K562 (cell line): ENCODE measurements around the gene BCAS3. TPM values are rescaled to one million over a fixed set of nuclear protein-coding genes. Genes with fewer than 3 reads are reported as not detected.

Experiments used
- ATAC-seq: fragments of 200-7000 bp; cut with Tn5 transposase; 3 replicates; pipeline ENCODE4 v1.9.1; 2020; ENCODE audit warnings: moderate library complexity
- BruUV-seq: library from RNA; stranded (reverse); fragments of 400-500 nt; replicated peaks from 2 replicates; lab custom pipeline; 2021; lab: Mats Ljungman, UMichigan
- CTCF ChIA-PET: fragments of 300-600 bp; formaldehyde crosslinking; extraction: SDS; loops from one replicate; lab custom pipeline; 2021; ENCODE audit warnings: low intra/inter-chr PET ratio; lab: Yijun Ruan, JAX
- POLR2A ChIA-PET: fragments of 300-600, 350-650 bp; sonication (Branson Sonifier 250); formaldehyde crosslinking; extraction: SDS; loops from one replicate; lab custom pipeline; 2021; ENCODE audit warnings: antibody characterized with exemption, inconsistent platforms; lab: Yijun Ruan, JAX
- DNase-seq, 4 experiments: peaks; one replicate each; pipeline versions ENCODE4 v3.0.0 to v3.0.0-alpha.2; 2011 to 2018; ENCODE audit warnings: low spot score in 3 of 4, mixed read lengths in 3 of 4; ENCODE audit errors: extremely low read depth in 1 of 4
- FAIRE-seq: peaks from 2 replicates; lab custom pipeline; 2011; peaks lifted over from hg19 to GRCh38; lab: Jason Lieb, UNC
- H2AFZ ChIP-seq: 2 replicates; pipeline ENCODE4 v1.6.0; 2011; ENCODE audit warnings: low read depth, low read length, control low read depth, inconsistent platforms
- H3K27ac ChIP-seq: fragments of 200-600 bp; 3 replicates; pipeline ENCODE4 v1.8.0; 2011; ENCODE audit warnings: low read depth, mild to moderate bottlenecking, control low read depth, inconsistent platforms, low read length, moderate library complexity, mixed read lengths; ENCODE audit errors: extremely low read depth
- H3K27me3 ChIP-seq, 2 experiments: fragments of 300-600 bp in 1 of 2; 2 replicates in 1 of 2; 3 replicates in 1 of 2; pipeline versions ENCODE4 v1.6.0 to v1.8.0; 2011; ENCODE audit warnings: inconsistent platforms in 2 of 2, low read length in 2 of 2, mild to moderate bottlenecking in 1 of 2, mixed read lengths in 1 of 2, moderate library complexity in 1 of 2; ENCODE audit not compliant: control insufficient read depth in 2 of 2, insufficient read depth in 2 of 2
- H3K36me3 ChIP-seq: fragments of 300-600 bp; 3 replicates; pipeline ENCODE4 v1.8.0; 2011; ENCODE audit warnings: mild to moderate bottlenecking, low read length, inconsistent platforms; ENCODE audit not compliant: control insufficient read depth, insufficient read depth
- H3K4me1 ChIP-seq, 2 experiments: fragments of 200-600 bp in 1 of 2; replicated peaks in 1 of 2; 2 replicates in 1 of 2; 3 replicates in 1 of 2; pipeline versions ENCODE4 v1.5.1 to v1.8.0; 2011; ENCODE audit warnings: inconsistent platforms in 2 of 2, low read length in 2 of 2, mild to moderate bottlenecking in 1 of 2, mixed read lengths in 1 of 2, moderate library complexity in 1 of 2; ENCODE audit not compliant: control insufficient read depth in 2 of 2, insufficient read depth in 2 of 2
- H3K4me2 ChIP-seq: 2 replicates; pipeline ENCODE4 v1.6.1; 2011; ENCODE audit warnings: low read length, control low read depth, inconsistent platforms, mixed read lengths; ENCODE audit not compliant: insufficient read depth
- H3K4me3 ChIP-seq: fragments of 200-600 bp; sonication (generic), shearing (Covaris generic); 2 replicates; pipeline ENCODE4 v1.5.1; 2016; ENCODE audit warnings: control low read depth, inconsistent platforms
- H3K79me2 ChIP-seq: fragments of 200-600 bp; 3 replicates; pipeline ENCODE4 v1.8.0; 2011; ENCODE audit warnings: low read length, inconsistent platforms; ENCODE audit not compliant: control insufficient read depth, insufficient read depth
- H3K9ac ChIP-seq, 2 experiments: 2 replicates each; pipeline versions ENCODE4 v1.6.0 to v1.6.1; 2011; ENCODE audit warnings: low read depth in 2 of 2, low read length in 2 of 2, control low read depth in 1 of 2, inconsistent platforms in 1 of 2, mild to moderate bottlenecking in 1 of 2, mixed read lengths in 1 of 2; ENCODE audit not compliant: insufficient read depth in 1 of 2
- H3K9me1 ChIP-seq: one replicate; pipeline ENCODE4 v1.6.0; 2011; ENCODE audit warnings: inconsistent platforms, mild to moderate bottlenecking, low read length, moderate library complexity; ENCODE audit not compliant: control insufficient read depth, insufficient read depth
- H3K9me3 ChIP-seq: replicated peaks from 2 replicates; pipeline ENCODE4 v1.5.1; 2011; ENCODE audit warnings: low read depth, low read length, inconsistent platforms; ENCODE audit not compliant: control insufficient read depth, insufficient read depth
- H4K20me1 ChIP-seq: replicated peaks from 2 replicates; pipeline ENCODE4 v1.6.1; 2011; ENCODE audit warnings: low read length, inconsistent platforms, mixed read lengths; ENCODE audit not compliant: control insufficient read depth, insufficient read depth
- HNRNPUL1 ChIP-seq: fragments of 200-400 bp; formaldehyde crosslinking; IDR thresholded peaks from 2 replicates; pipeline ENCODE4 v1.6.1; 2017; ENCODE audit warnings: low read length
- KAT8 ChIP-seq: fragments of 450-650 bp; IDR thresholded peaks from 2 replicates; pipeline ENCODE4 v1.6.1; 2016; ENCODE audit warnings: low read depth, mild to moderate bottlenecking
- MBD2 ChIP-seq: sonication (generic); IDR thresholded peaks from 2 replicates; pipeline ENCODE4 v1.6.1; 2016; ENCODE audit warnings: low read depth, borderline replicate concordance
- MEF2A ChIP-seq: IDR thresholded peaks from 2 replicates; pipeline ENCODE4 v1.6.1; 2011; ENCODE audit warnings: low read depth, mild to moderate bottlenecking, low read length, moderate library complexity; ENCODE audit not compliant: control insufficient read depth
- MEF2D ChIP-seq: conservative IDR thresholded peaks from 2 replicates; pipeline ENCODE4 v1.6.1; 2016; ENCODE audit warnings: low read depth, missing genetic modification characterization, missing compliant biosample characterization
- PHTF2 ChIP-seq: fragments of 250-450 bp; sonication (Bioruptor Pico); IDR thresholded peaks from 2 replicates; pipeline ENCODE4 v1.5.0; 2021; ENCODE audit warnings: mild to moderate bottlenecking
- POLR2A ChIP-seq: fragments of 450-650 bp; conservative IDR thresholded peaks from 2 replicates; pipeline ENCODE4 v1.6.1; 2016
- RBM34 ChIP-seq: fragments of 200-400 bp; formaldehyde crosslinking; IDR thresholded peaks from 2 replicates; pipeline ENCODE4 v1.6.1; 2018; ENCODE audit warnings: low read length, borderline replicate concordance; ENCODE audit not compliant: insufficient read depth
- SAFB2 ChIP-seq: fragments of 200-400 bp; formaldehyde crosslinking; IDR thresholded peaks from 2 replicates; pipeline ENCODE4 v1.6.1; 2018; ENCODE audit warnings: borderline replicate concordance, low read length, low read depth, moderate library complexity; ENCODE audit not compliant: severe bottlenecking
- TSC22D4 ChIP-seq: fragments of 450-650 bp; IDR thresholded peaks from 2 replicates; pipeline ENCODE4 v1.6.1; 2016; ENCODE audit warnings: missing genetic modification characterization, missing biosample characterization, control low read depth
- U2AF1 ChIP-seq: fragments of 200-400 bp; formaldehyde crosslinking; optimal IDR thresholded peaks from 2 replicates; pipeline ENCODE3; 2017; ENCODE audit warnings: mild to moderate bottlenecking, low read depth, low read length, moderate library complexity
- ZNF121 ChIP-seq: sonication (generic); formaldehyde crosslinking; conservative IDR thresholded peaks from 2 replicates; pipeline ENCODE4 v1.8.0; 2022; ENCODE audit warnings: missing genetic modification reagents
- ZNF23 ChIP-seq: fragments of 250-450 bp; sonication (Bioruptor Pico); IDR thresholded peaks from 2 replicates; pipeline ENCODE4 v1.4.0; 2020; ENCODE audit warnings: mild to moderate bottlenecking
- ZNF584 ChIP-seq: fragments of 200-800 bp; sonication (Bioruptor generic); IDR thresholded peaks from 2 replicates; pipeline ENCODE4 v1.6.1; 2016; ENCODE audit warnings: low read depth, mild to moderate bottlenecking, missing genetic modification characterization, missing compliant biosample characterization
- ZNF717 ChIP-seq: fragments of 250-450 bp; sonication (Bioruptor Pico); IDR thresholded peaks from 2 replicates; pipeline ENCODE4 v1.5.0; 2021
- WGBS: fragments of 100-300 bp; shearing (Covaris generic); methylation state at CpG from one replicate; pipeline ENCODE4 v1.1.6; 2016; ENCODE audit warnings: low coverage, mixed read lengths; ENCODE audit not compliant: insufficient coverage; ENCODE audit errors: missing lambda C conversion rate; 5-methylcytosine and 5-hydroxymethylcytosine counted together
- in situ Hi-C: fragments of 300-500 bp; cut with MboI; formaldehyde crosslinking; loops from 4 replicates; pipeline ENCODE4 v1.15.0; 2018; ENCODE audit warnings: inconsistent platforms, mixed read lengths
- intact Hi-C: fragments of 100-400 bp; cut with micrococcal nuclease; formaldehyde crosslinking; loops from 2 replicates; pipeline ENCODE4 v1.14.2; 2022
- polyA plus RNA-seq, 8 experiments: library from polyadenylated mRNA; depleted of rRNA in 4 of 8; stranded (reverse) in 5 of 8; unstranded in 3 of 8; fragments of >200 nt; fragmentation: Nextera tagmentation in 2 of 8; fragmentation: Illumina TruSeq in 1 of 8; extraction: Ambion mirVana in 2 of 8; extraction: Trizol in 1 of 8; gene quantifications; 2 replicates each; pipeline versions ENCODE4 v1.2.1 to v1.2.3, GENCODE V29; 2011 to 2014; ENCODE audit warnings: inconsistent platforms in 1 of 8, missing spikeins in 1 of 8
- total RNA-seq, 7 experiments: library from RNA; depleted of rRNA in 6 of 7; stranded (reverse); fragments of >200 nt in 6 of 7; fragmentation: Illumina TruSeq in 2 of 7; extraction: Trizol in 2 of 7; gene quantifications; 2 replicates each; pipeline versions ENCODE4 v1.2.1 to v1.2.3, GENCODE V29; 2011 to 2021; ENCODE audit warnings: low replicate concordance in 1 of 7
- TF ChIP-seq, protein P1 (sequence below), 2 experiments: fragments of 450-650 bp in 1 of 2; sonication (generic) in 1 of 2; formaldehyde crosslinking in 1 of 2; IDR thresholded peaks in 1 of 2; conservative IDR thresholded peaks in 1 of 2; 2 replicates each; pipeline versions ENCODE4 v1.6.1 to v1.8.1; 2016 to 2023; ENCODE audit warnings: mild to moderate bottlenecking in 2 of 2, moderate library complexity in 2 of 2, inconsistent platforms in 1 of 2, missing genetic modification reagents in 1 of 2
- TF ChIP-seq, protein P2 (sequence below): sonication (generic); formaldehyde crosslinking; IDR thresholded peaks from 2 replicates; pipeline ENCODE4 v1.8.1; 2023; ENCODE audit warnings: mild to moderate bottlenecking, missing genetic modification reagents
- TF ChIP-seq, protein P3 (sequence below): fragments of 250-450 bp; sonication (Bioruptor Pico); IDR thresholded peaks from 2 replicates; pipeline ENCODE4 v1.5.0; 2022; ENCODE audit warnings: mild to moderate bottlenecking
- TF ChIP-seq, protein P4 (sequence below): fragments of 450-650 bp; IDR thresholded peaks from 2 replicates; pipeline ENCODE4 v1.6.1; 2016; ENCODE audit warnings: missing biosample characterization, missing genetic modification characterization

Gene BCAS3
- total and polyA plus RNA-seq, 9 of the 15 experiments (the other 6 are each of a cell fraction or from before 2014, with no cell fraction given) = 1.9 to 5.5 (median 3.5) TPM

DNA sequence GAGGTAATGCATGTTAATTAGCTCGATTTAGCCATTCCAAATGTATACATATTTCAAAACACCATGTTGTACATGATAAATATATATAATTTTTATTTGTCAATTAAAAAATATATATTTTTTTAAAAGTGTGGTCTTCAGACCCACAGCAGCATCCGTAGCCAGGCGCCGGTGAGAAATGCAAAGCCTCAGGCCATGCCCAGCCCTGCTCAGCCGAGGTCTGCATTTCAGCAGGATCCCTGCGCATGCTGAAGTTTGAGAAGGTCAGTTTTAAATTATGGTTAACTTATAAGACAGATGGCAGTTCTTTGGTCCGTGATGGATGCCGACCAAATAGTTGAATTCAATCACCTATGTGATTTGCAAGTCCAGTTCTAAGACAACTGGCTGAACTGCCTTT lies 694.0 kb downstream of the BCAS3 start:
- H2AFZ ChIP-seq = no peak overlapping the region
- in situ Hi-C loops (no loop called here), intact Hi-C loops (no loop called here)
- BruUV-seq = no TSS peak
- H3K79me2 ChIP-seq = no peaks in the 10 kb centered on the region
- ChIA-PET CTCF (no interaction called here), POLR2A (interaction anchor here (0.7 kb wide), 1 partner anchor 48 kb away, joined by 3 read pairs; no protein-coding TSS in a partner anchor)
- H3K27me3 ChIP-seq = peaks cover 28 to 55% of the 10 kb centered on the region in 2 experiments
- no peaks in the 10 kb centered on the region for H3K9me3 ChIP-seq
- peaks cover 4% of the 10 kb centered on the region; the same call in 1 of the 2 replicates for H4K20me1 ChIP-seq
- no peak for ATAC-seq
- no peaks in the 10 kb centered on the region for H3K9me1 ChIP-seq
- no peak overlapping the region for H3K27ac ChIP-seq
- no peak for FAIRE-seq
- H3K4me2 ChIP-seq = no peak overlapping the region
- no peak overlapping the region for H3K9ac ChIP-seq
- 3% methylated on average over 8 of the region's 8 CpGs for WGBS
- DNase-seq = no peak
- no peak overlapping the region for H3K4me3 ChIP-seq
- H3K4me1 ChIP-seq = no peaks in the 10 kb centered on the region
- H3K36me3 ChIP-seq = no peaks in the 10 kb centered on the region
- TF ChIP-seq MEF2D (tag) (no peak), MBD2 (no peak), TSC22D4 (tag) (no peak), POLR2A (no peak), KAT8 (no peak), U2AF1 (no peak), ZNF717 (CRISPR knock-in tag) (no peak), SAFB2 (no peak), ZNF121 (no peak), ZNF23 (CRISPR knock-in tag) (no peak), MEF2A (no peak), ZNF584 (CRISPR knock-in tag) (no peak), PHTF2 (CRISPR knock-in tag) (no peak), RBM34 (no peak), HNRNPUL1 (no peak)
- TF ChIP-seq, protein P1, sequence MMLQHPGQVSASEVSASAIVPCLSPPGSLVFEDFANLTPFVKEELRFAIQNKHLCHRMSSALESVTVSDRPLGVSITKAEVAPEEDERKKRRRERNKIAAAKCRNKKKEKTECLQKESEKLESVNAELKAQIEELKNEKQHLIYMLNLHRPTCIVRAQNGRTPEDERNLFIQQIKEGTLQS (IDR thresholded peaks at IDR 0.05) = no peak
- TF ChIP-seq, protein P1 (CRISPR knock-in tag; conservative IDR thresholded peaks at IDR 0.05) = no peak
- TF ChIP-seq, protein P2, sequence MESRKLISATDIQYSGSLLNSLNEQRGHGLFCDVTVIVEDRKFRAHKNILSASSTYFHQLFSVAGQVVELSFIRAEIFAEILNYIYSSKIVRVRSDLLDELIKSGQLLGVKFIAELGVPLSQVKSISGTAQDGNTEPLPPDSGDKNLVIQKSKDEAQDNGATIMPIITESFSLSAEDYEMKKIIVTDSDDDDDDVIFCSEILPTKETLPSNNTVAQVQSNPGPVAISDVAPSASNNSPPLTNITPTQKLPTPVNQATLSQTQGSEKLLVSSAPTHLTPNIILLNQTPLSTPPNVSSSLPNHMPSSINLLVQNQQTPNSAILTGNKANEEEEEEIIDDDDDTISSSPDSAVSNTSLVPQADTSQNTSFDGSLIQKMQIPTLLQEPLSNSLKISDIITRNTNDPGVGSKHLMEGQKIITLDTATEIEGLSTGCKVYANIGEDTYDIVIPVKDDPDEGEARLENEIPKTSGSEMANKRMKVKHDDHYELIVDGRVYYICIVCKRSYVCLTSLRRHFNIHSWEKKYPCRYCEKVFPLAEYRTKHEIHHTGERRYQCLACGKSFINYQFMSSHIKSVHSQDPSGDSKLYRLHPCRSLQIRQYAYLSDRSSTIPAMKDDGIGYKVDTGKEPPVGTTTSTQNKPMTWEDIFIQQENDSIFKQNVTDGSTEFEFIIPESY (CRISPR knock-in tag) = no peak
- TF ChIP-seq, protein P3, sequence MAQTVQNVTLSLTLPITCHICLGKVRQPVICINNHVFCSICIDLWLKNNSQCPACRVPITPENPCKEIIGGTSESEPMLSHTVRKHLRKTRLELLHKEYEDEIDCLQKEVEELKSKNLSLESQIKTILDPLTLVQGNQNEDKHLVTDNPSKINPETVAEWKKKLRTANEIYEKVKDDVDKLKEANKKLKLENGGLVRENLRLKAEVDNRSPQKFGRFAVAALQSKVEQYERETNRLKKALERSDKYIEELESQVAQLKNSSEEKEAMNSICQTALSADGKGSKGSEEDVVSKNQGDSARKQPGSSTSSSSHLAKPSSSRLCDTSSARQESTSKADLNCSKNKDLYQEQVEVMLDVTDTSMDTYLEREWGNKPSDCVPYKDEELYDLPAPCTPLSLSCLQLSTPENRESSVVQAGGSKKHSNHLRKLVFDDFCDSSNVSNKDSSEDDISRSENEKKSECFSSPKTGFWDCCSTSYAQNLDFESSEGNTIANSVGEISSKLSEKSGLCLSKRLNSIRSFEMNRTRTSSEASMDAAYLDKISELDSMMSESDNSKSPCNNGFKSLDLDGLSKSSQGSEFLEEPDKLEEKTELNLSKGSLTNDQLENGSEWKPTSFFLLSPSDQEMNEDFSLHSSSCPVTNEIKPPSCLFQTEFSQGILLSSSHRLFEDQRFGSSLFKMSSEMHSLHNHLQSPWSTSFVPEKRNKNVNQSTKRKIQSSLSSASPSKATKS (CRISPR knock-in tag) = no peak
- TF ChIP-seq, protein P4, sequence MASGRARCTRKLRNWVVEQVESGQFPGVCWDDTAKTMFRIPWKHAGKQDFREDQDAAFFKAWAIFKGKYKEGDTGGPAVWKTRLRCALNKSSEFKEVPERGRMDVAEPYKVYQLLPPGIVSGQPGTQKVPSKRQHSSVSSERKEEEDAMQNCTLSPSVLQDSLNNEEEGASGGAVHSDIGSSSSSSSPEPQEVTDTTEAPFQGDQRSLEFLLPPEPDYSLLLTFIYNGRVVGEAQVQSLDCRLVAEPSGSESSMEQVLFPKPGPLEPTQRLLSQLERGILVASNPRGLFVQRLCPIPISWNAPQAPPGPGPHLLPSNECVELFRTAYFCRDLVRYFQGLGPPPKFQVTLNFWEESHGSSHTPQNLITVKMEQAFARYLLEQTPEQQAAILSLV (tag) = no peak
